ENCODE results near the gene CEACAM19.

GRCh38 chr19:44649578-44650145, 21.6 kb upstream of the CEACAM19 start:
- TF ChIP-seq CTCF (IDR thresholded peaks at IDR 0.05) (no peak), EP300 (IDR thresholded peaks at IDR 0.05) (no peak), POLR2A (IDR thresholded peaks at IDR 0.05; ENCODE audit: low read depth) (no peak), POLR2AphosphoS5 (IDR thresholded peaks at IDR 0.05) (no peak)
